Right atrium auricular region (tissue), 2 donors: ENCODE results near the gene C1orf198. TPM values are rescaled to one million over a fixed set of nuclear protein-coding genes. Genes with fewer than 3 reads are reported as not detected.

ENCODE experiments used
- DNase-seq: peaks from one replicate; pipeline ENCODE4 v3.0.0-alpha.2; 2019; ENCODE audit warnings: low spot score
- H3K27ac ChIP-seq, 2 donors: fragments of 200-600 bp; sonication (generic); 1 replicate in 1 of 2; 2 replicates in 1 of 2; pipeline ENCODE4 v1.5.1; 2016 to 2019
- H3K27me3 ChIP-seq, 2 donors: fragments of 200-600 bp; sonication (generic); one replicate each; pipeline versions ENCODE4 v1.5.1 to v1.6.0; 2017 to 2019
- H3K36me3 ChIP-seq: fragments of 200-600 bp; sonication (generic); one replicate; pipeline ENCODE4 v1.5.1; 2016
- H3K4me1 ChIP-seq, 2 donors: fragments of 200-600 bp; sonication (generic); one replicate each; pipeline versions ENCODE4 v1.5.1 to v1.6.0; 2017 to 2019
- H3K4me3 ChIP-seq, 2 donors: fragments of 200-600 bp; sonication (generic); 1 replicate in 1 of 2; 2 replicates in 1 of 2; pipeline ENCODE4 v1.5.1; 2017 to 2019; ENCODE audit warnings: mild to moderate bottlenecking in 1 of 2, moderate library complexity in 1 of 2
- H3K9me3 ChIP-seq, 2 donors: fragments of 200-600 bp; sonication (generic); one replicate each; pipeline ENCODE4 v1.5.1; 2019
- CTCF ChIP-seq, 2 donors: fragments of 200-600 bp; sonication (generic); IDR thresholded peaks; one replicate each; pipeline ENCODE4 v1.5.1; 2019; ENCODE audit warnings: antibody characterized with exemption in 2 of 2
- total RNA-seq, 2 donors: library from RNA; depleted of rRNA; stranded (reverse); fragments of >200 nt; gene quantifications; one replicate each; pipeline ENCODE4 v1.1.0, GENCODE V29; 2016

Gene C1orf198
- total RNA-seq, 2 donors from 2014 or later: 86.1 to 115 TPM

- peaks cover 0 to 91% of the 10 kb centered on the region in 2 donors for H3K4me1 ChIP-seq
- H3K4me3 ChIP-seq: no peak overlapping the region
- TF ChIP-seq CTCF (IDR thresholded peaks at IDR 0.05): no peak
- no peaks in the 10 kb centered on the region for H3K36me3 ChIP-seq
- no peaks in the 10 kb centered on the region for H3K27me3 ChIP-seq
- H3K9me3 ChIP-seq: no peaks in the 10 kb centered on the region
- no peak for DNase-seq
- H3K27ac ChIP-seq: peak overlapping the region; percentile 93 to 95
Measured at GRCh38 chr1:230863449-230863848, 4.9 kb downstream of the C1orf198 start.

GRCh38 chr1:230861970-230862595 lies 6.2 kb downstream of the C1orf198 start:
- no peak for DNase-seq
- H3K36me3 ChIP-seq: no peaks in the 10 kb centered on the region
- H3K4me3 ChIP-seq: no peak overlapping the region
- peaks cover 0 to 99% of the 10 kb centered on the region in 2 donors for H3K4me1 ChIP-seq
- TF ChIP-seq CTCF (IDR thresholded peaks at IDR 0.05): no peak
- H3K27me3 ChIP-seq: no peaks in the 10 kb centered on the region
- H3K9me3 ChIP-seq: no peaks in the 10 kb centered on the region
- H3K27ac ChIP-seq: peak overlapping the region; percentile 93 to 95

GRCh38 chr1:230861489-230861888 lies 6.8 kb downstream of the C1orf198 start:
- Histone ChIP-seq H3K4me3 (no peak overlapping the region), H3K36me3 (no peaks in the 10 kb centered on the region), H3K9me3 (no peaks in the 10 kb centered on the region), H3K27me3 (no peaks in the 10 kb centered on the region), H3K4me1 (peaks cover 0 to 98% of the 10 kb centered on the region in 2 donors), H3K27ac (peak overlapping the region; percentile 93 to 95)
- peak in 1 of 2 donors; percentile 41 for TF ChIP-seq CTCF (IDR thresholded peaks at IDR 0.05)
- no peak for DNase-seq

GRCh38 chr1:230860617-230861384 lies 7.5 kb downstream of the C1orf198 start:
- peaks cover 0 to 98% of the 10 kb centered on the region in 2 donors for H3K4me1 ChIP-seq

More at GRCh38 chr1:230860617-230861384, 7.5 kb downstream of the C1orf198 start:
- no peak for TF ChIP-seq CTCF (IDR thresholded peaks at IDR 0.05)
- Histone ChIP-seq H3K27ac (peak overlapping the region; percentile 93 to 95), H3K36me3 (no peaks in the 10 kb centered on the region), H3K9me3 (no peaks in the 10 kb centered on the region), H3K4me3 (no peak overlapping the region), H3K27me3 (no peaks in the 10 kb centered on the region)
- no peak for DNase-seq
